Measurements from ENCODE around the gene ENAH.
"Not testable (repeated sequence)": the region's sequence is repeated elsewhere in the genome, so short reads cannot be mapped to it uniquely, and the experiment has no call there.

Gene ENAH

DNA sequence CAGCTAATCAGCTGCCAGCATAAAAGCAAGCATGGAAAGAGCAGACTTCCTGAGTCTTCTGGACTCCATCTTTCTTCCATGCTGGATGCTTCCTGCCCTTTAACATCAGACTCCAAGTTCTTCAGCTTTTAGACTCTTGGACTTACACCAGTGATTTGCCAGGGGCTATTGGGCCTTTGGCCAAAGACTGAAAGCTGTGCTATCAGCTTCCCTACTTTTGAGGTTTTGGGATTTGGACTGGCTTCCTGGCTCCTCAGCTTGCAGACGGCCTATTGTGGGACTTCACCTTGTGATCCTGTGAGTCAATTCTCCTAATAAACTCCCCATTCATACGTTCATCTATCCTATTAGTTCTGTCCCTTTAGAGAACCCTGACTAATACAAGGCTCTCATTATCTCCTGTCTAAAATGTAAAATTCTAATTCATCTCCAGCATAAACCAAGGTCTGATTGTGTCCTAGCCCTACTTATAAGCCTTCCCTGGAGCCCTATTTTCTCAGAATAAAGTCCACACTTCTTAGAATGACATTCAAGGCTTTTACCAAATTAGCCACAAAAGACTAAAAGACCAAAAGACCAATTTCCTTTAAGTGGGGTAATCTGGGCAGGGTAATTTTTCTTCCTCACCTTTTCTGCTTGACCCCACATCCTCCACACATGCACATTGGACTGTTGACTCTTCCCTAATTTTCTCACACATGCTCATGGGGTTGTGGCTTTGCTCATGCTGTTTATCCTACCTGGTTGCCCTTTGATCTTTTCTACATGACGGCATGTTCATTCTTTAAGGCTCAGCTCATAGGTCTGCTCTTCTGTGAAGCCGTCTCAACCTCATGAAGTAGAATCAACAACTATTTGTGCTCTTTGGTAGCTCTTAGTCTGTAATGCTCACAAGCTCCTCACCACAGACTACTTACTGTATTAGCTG lies 18.1 kb upstream of the ENAH start:
- DNase-seq, result no peak

DNA sequence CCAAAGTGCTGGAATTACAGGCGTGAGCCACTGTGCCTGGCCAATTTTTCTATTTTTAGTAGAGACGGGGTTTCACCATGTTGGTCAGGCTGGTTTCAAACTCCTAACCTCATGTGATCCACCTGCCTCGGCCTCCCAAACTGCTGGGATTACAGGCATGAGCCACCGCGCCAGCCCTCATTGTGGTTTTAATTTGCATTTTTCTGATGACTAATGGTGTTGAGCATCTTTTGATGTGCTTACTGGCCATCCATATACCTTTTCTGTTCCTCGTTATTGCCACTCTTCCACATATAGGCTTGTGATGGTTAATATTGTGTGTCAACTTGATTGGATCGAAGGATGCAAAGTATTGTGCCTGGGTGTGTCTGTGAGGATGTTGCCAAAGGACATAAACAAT lies 17.4 kb upstream of the ENAH start:
- no peak for DNase-seq

DNA sequence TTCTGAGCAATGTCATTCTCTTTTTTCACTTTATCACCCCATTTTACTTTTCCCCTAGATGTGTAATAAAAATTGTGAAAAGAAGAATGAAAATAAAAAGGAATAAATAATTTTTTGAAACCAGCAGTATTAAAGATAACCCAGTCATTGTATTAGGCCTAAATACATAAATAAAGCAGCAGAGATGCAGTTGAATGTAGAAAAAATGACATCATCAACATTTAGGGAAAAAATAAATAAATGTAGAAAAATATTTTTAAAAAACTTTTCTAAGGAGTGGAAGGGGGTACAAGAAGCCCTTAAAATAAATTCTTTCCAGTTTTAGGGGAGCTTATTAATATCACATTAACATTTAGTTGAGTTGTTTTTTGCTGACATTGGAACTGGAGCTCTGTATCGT lies 15.3 kb upstream of the ENAH start:
- no peak for DNase-seq

DNA sequence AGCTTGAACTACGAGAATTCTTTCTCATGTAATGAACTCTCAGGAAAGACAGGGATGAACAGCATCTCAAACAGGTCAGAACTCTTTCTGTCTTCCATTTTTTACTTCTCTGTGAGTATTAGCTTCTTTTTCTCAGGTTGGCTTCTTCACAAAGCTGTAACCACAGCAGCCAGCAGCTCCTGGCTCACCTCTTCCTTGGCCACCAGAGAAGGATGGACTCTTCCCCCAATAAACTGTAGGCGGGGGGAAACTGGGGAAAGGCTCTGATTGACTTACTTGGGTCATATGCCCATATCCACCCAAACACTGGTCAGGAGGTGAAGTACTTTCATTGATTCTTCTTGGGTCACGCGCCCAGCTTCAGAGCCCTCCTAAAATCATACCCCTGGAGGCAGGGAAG lies 14.4 kb upstream of the ENAH start:
- DNase-seq, result no peak

DNA sequence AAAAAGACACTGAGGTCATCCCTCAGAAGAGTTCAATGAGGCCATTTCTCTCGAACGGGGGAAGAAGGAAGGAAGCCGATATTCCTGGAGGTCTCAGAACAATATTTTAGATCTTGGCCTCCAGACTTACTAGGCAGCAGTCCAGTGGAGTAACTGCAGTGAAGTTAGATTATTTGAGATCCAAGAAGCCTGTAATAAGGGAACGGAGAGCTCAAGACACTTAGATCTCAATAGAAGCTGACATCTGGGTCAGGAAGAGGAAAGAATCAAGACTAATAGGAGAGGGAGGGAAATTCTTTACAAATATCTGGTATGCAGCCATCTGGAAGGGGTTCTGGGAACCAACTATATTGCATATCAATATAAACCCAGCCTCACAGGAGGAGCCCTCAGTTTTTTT lies 13.6 kb upstream of the ENAH start:
- DNase-seq, result no peak

DNA sequence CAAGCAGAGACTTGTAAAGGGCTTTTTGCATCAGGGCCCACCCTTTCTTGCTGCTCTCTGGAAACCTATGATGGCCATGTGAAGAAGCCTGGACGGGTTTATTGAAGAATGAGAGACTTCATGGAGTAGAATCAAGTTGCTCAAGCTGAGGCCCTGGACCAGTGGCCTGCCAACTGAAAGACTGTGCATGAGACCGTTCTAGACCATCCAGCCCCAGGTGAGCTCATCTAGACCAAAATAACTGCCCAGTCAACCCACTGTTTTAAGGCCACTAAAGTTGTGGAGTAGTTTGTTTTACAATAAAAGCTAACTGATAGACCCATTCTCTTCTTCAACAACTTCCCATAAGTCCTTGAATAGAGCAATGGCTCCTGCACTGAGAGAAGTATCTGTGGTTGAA lies 11.8 kb upstream of the ENAH start:
- no peak for DNase-seq

DNA sequence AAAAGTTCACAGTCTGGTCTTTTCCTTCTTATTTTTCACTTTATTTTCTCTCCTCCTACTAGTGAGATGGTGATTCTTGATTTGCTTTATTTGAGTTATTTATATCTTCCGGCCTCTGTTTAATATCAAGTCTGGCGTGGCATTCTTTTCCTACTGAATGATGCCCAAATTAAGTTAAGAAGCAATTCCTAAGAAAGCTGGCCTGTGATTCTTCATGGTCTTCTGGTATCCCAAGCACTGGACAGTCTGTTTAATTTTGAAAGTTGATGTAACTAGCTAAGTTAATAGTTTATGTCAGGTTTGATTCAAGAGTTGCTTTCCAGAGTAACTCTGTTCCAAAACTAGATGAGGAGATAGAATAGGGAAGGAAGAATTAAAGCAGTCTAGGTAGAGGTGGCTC lies 9.2 kb upstream of the ENAH start:
- DNase-seq, result no peak

DNA sequence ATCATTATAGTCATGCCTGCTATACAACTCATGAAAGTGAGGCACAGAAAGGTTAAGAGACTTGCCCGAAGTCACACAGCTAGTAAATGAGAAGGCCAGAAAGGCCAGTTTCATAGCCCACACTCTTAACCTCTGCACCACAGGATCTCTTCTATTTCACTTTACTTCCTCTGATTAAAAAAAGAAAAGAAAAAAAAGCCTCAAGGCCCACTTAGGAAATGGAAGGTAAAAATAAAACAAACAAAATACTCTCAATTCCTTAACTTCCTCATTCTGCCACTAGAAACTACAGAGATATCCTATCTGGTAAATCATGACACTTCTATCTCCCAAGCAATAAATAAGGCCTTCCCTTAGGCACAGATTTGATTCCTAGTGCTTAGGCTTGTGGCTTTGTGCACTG lies 7.6 kb upstream of the ENAH start:
- DNase-seq, result no peak

DNA sequence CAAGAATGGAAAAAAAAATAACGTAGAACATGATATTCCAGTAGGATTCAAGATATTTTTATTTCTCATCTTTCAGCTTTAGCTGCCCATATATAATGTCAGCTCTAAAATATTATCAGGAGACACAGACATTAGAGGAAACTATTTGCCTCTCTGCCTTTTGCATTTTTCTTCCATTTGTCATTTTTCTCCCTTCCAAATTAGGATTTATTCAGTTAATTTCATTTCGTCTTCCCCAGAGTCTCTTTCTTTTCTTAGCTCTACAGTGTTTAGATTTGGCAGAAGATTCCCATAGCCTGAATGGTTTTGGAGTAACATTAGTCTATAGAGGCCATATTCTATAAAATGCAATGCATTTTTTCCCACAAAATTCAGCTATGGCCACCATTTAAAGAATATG lies 5.1 kb upstream of the ENAH start:
- DNase-seq, result no peak

DNA sequence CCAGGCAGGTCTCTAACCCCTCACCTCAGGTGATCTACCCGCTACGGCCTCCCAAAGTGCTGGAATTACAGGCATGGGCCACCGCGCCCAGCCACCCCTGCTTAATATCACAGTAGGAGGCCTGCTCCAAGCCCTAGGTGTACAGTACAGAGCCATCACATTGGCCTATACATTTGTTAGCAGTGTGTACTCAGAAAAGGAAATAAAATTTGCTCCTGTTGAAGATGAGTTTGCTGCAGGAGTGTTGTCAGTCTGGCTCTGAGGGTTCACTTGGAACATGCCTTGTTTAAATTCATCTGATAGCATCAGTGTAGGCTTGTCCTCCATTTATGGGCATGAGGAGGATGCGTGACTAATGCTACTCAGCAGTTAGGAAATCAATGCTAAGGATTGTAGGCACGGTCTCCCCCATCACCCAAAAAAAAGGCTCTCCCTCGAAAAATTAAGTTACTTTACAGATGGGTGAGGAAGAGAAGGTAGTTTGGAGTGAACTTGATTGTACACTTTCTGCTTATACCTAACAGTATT lies 4.6 kb upstream of the ENAH start:
- DNase-seq, result no peak

DNA sequence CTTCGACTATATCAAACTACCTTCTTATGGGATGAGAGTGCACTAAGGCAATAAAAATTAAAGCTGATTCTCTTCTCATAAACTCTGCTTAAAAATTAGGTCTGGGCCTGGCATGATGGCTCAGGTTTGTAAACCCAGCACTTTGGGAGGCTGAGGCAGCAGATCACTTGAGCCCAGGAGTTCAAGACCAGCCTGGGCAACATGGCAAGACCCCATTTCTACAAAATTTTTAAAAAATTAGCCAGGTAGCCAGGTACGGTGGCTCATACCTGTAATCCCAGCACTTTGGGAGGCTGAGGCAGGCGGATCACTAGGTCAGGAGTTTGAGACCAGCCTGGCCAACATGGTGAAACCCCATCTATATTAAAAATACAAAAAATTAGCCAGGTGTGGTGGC lies 3.3 kb upstream of the ENAH start:
- DNase-seq, result not testable (repeated sequence)

DNA sequence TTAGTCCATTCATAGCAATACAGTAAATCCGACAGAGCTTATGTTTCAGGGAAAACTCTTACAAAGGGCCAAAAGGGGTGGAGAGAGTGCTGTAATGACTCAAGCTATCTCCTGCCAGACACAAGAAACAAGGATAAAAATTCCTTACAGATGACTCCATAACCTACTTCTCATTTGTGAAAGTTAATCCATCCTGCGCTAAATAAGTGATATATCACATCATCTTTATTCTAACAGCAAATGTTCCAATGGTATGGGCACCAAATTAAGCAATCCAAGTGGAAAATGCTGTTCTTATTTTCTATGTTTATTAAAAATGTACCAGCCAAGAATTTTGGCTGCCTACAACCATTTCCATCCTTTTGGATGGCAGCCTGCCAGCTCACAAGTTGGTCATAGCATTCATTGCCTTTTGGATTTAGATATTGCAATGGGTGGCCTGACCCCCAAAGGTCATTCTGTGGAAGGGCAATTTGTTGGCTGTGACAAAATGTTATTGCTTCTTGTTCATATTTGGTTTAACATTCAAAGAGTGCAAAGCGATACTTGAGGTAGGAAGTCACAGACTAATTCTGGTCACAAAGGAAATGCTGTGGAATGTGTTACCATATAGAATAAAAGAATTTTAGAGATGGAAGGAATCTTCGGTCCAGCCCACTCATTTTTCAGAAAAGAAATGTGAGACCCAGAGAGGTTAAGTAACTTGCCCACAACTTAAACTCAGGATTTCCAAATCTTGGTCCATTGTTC lies 2.8 kb upstream of the ENAH start:
- DNase-seq, result no peak

DNA sequence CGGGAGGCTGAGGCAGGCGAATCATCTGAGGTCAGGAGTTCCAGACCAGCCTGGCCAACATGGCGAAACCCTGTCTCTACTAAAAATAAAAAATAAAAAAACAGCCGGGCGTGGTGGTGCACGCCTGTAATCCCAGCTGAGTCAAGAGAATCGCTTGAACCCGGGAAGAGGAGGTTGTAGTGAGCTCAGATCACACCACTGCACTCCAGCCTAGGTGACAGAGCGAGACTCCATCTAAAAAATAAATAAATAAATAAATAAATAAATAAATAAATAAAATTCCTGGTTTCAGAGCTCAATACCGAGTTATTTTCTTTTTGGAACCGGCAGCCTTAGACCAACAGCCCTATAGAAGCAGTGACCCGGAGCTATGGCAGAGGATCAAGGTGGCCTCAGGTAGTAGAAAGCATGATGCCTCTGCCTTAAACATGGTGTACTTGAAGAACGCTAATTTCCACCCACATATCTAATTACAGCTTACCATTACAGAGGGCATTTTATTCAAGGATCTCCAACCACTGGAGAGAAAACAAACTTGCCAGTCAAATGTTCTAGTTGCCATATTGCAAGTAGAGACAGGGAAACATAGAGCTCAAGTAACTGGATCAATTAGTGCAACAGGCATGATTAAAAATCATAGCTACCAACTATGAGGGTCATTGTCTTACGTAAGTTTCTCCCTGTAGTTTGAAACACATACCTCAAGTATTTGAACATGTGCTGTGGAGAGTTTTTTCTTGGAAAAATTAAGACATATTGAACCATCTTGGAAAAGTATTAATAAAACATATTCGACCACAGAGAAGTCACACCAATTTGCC lies 2.0 kb upstream of the ENAH start:
- no peak for DNase-seq

DNA sequence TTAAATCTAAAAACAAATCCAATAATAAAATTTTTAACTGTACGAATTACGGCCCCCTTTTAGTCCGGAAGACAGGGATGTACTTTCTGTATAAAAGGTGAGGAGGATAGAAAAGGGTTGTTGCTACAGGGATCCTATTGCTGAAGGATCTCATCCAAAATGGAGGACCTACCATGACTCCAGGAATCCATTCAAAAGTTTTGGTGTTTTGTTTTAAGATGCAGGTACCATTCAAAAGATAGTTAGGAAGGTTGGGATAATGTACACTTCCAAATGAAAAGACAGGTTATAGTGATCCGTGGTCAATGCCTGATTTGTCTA lies 1.3 kb upstream of the ENAH start:
- DNase-seq, result no peak

DNA sequence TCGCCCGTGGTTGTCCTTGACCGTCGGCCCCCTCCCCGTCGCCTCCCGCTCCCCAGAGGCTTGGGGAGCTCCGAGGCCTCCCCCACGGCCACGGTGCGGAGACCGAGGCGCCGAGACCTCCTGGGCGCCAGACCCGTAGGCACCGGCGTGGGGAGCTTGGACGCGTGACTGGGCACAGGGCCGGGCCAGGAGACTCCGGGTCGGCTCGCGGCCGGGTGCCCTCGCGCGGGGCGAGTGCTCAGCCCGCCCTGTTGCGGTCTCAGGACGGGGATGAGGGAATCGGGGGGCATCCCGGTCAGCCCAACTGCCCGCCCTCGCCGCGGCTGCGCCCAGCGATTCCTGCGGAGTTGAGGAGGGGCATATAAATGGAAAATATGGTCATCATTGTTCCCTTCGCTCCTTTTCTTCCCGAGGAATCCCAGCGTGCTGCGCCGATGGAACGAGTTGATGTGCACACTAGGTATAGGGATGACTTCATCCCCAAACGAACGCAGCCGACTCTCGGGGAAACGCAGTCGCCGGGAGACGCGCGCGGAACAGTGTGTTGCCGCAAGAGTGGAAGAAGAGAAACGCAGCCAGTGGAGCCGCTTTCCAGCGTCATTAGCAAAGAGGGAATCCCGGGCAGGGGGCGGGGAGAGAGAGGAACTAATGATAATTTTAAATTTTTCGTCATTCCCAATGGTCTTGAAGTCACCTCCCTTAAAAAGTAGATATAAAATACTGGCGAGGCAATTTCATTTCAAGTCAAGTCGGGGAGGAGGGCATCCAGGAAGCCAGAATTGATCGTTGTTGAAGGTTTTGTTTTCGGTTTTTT lies 747 bp upstream of the ENAH start:
- DNase-seq, result peak; percentile 47

DNA sequence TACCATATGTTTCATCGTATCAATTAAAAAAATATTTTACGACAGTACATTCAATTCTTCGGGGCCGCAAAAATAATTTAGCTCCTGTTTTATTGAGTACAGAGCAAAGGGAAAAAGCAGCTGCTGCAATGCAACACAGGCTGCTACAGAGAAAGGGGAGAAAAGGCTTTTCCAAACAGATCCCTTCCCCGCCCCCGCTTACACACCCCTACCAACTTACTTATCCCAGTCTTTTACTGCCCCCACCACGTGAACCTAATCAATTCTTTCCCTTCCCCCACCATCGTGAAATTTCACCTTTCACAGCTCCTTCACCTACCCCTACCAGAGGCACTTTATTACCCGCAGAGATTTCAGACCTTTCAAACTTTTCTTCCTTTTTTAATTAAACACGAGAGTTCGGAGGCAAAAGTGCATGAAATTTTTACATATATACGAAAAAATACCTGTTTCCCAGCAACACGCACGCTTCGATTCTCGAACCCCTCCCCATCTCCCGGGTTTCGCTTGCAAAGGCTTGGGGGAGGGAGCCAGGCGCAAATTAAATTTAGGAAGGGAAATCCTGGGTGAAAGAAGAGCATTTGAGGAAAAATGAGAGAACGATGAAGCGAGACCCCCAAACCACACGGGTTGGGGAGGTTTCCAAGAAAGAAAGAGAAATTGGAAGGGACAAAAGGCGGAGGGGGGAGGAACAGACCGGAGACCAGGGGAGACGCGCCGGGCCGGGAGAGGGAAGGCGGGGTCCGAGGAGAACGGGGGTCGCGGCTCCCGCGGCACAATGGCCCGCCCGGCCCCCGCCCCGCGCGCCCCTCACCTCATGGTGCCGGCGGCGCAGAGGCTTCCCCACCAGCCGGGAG lies 823 bp downstream of the ENAH start:
- no peak for DNase-seq

DNA sequence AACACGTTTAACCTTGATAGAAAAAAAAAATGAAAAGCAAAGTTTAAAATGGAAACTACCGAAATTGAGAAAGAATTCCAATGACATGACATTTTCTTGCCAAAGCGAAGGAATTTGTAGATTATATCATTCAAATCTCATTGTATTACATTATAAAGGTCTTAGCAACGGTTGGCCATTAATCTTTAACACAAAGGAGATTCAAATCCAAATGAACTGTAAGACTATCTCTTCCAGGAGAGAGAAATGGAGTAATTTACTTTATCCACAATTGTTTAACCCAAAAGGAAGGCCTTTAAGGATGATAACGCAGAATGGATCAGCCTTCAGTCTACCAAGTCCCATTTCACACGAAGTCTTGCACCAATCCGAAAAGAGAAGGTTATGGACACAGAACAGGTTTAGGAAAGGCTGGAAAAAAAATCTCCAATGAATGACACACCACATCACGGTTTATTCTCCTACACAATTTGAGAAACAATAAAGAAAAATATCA lies 1.5 kb downstream of the ENAH start:
- DNase-seq, result no peak

DNA sequence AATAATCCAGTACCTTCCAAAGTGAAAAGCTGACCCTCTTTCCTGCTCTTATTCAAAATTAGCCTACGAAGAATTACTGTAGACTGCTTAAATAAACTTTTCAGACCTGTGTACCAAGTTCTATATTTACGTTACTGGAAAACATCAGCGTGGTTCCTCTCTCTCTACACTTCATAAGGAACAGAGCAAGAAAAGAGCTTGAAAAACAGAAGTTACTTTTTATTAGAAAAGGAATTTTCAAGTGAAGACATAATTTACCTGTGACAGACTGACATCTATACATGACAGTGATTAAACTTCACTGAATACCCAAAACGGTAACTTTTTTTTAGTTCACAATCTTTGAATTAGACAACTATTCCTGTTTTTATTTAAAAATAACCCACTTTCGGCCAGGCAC lies 2.7 kb downstream of the ENAH start:
- DNase-seq, result no peak

DNA sequence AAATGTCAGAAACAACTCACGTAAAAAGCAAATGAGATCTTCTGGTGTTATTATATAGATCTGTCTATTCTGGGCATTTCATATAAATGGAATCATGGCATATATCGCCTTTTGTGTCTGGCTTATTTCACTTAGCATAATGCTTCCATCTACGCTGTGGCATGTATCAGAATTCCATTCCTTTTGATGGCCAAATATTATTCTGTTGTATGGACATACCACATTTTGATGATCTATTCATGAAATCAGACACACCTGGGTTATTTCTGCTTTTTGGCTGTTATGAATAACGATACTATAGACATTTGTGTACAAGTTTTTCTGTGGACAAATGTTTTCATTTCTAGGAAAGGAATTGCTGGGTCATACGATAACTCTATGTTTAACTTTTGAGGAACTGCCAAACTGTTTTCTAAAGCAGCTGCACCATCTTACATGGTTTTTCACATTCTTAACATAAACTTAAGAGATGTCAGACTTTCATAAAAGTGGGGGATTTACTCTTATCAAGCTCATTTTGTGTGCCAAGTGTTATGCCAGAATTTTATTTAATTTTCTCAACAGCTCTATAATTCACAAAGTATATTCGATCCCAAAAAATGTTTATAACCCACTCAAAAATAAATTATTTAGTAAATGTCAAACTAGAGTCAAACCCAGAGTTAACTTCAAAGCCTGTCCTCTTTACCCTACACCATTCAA lies 7.6 kb downstream of the ENAH start:
- DNase-seq, result no peak

DNA sequence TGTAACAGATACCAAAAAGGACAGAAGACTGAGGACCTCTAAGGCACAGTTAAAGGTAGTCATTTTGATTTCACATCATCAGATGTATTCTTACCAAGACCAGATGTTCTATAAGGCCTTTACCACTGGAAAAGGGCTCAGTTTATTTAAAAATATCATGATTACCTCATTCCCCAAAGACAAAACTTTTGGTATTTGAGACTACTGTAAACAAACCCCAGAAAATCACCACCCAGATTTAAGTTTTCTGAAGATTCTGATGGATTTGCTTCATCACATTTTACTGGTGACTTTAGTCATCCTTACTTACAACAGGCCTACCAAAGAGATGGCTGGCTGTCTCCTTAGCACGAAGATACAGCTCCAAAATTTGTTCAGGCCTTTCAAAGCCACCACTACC lies 8.3 kb downstream of the ENAH start:
- no peak for DNase-seq

DNA sequence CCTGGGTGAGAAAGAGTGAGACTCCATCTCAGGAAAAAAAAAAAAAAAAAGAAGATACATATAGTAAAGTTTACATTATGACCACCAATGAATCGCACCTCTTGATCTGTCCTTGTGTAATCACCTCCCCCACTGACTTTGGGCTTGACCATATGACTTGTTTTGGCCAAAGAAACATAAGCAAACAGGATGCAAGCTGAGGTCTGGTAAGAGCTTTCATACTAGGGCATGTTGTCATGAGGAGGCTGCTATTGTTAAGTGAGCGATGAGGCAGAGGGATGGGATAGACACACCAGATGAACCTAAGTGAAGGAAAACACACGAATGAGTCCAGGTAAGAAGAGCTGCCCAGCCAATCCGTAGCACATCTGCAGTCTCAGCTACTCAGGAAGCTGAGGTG lies 10.7 kb downstream of the ENAH start:
- DNase-seq, result no peak

Data from stimulated activated CD8-positive, alpha-beta memory T cell treated with anti-CD3 and anti-CD28 coated beads, Interleukin-4, amount 100 ng/mL, for 48 hours (primary cell).